ENCODE results near the gene SNAPIN.

The SNAPIN gene, protein sequence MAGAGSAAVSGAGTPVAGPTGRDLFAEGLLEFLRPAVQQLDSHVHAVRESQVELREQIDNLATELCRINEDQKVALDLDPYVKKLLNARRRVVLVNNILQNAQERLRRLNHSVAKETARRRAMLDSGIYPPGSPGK

DNA sequence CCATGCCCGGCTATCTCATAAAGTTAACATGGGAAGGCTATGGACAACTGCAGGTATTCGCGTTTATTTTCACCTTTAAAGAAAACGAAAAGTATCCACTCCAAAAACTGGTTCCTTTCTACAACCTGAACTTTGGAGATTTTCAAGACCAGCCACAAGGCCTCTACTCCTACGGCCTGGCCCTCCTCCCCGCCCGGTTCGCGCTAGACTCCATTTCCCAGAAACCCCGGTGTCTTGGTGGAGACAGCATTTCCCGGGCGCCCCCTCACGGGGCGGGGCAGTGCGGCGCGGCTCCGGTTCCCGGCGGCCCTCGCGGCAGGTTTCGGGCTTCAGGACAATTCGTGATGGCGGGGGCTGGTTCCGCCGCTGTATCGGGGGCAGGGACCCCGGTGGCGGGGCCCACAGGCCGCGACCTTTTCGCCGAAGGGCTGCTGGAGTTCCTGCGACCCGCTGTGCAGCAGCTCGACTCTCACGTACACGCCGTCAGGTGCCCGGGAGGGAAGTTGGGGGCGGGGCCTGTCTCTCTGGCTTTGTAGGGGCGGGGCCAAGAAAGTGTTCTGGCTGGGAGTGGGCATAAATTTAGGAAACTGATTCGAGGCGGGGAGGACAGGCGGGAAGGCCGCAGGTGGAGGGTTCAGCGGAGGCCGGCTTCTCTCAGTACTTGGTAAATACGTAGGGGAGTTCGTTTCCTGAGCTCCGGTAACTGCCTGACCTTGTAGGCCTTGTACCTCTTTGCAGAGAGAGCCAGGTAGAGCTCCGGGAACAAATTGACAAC is at the start of gene SNAPIN:
Gene SNAPIN, plus strand, starts transcription at position 304 of the 775 bp plus-strand sequence. Its CDS starts 41 bp downstream, at position 345.
- peak; percentile 90 for DNase-seq

DNA sequence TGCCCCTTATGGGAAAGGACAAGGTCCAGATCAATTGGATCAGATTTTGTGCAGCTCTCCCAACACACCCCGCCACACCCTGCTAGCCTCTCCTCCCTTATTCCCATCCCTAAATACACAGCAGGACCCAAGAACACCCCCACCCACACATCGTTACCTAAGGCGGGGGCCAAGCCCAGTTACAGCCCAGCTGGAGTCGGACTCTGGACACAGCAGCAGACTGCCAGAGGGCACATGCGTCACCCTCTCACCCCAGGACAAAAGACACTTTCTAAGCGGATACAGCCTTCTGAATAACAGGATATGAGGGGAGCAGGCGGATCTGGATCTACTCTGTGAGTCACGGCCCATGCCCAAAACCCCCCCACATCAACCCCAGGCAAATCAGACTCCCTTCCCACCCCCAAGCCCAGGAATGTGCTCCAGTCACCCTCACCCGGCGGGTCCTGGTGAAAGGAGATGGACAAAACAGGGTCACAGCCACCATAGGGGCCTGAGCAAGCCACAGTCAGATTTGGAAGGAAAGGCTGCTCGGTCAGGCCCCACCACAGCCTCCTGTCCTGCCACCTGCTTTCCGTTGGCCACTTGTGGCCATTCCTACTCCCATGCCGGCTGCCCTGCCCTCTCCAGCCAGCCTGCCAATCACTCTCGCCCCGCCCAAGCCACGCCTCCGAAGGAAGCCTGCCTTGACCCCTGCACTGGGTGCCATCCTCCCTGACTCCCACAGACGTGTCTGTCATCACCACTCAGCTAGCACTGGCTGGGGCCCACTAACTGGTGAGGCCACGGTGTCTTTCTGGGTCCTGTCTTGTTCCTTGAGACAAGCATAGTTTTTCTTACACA is 49.5 kb upstream of the SNAPIN start:
- no peak for DNase-seq

DNA sequence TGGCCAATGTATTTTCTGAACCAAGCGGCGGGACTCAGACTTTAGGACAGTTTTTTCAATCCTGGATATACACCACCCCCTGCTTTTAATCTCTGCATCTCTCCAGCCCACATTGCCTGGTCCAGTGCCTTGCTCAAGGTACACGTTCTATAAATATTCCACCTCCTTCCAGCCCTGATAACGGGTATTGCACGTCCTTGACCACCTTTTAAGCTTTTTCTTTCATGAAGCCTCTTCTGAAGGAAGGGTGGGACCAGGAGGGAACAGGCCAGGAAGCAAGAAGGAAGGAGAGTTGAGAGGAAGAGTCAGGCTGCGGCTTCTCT is 49.0 kb upstream of the SNAPIN start:
- DNase-seq = no peak

DNA sequence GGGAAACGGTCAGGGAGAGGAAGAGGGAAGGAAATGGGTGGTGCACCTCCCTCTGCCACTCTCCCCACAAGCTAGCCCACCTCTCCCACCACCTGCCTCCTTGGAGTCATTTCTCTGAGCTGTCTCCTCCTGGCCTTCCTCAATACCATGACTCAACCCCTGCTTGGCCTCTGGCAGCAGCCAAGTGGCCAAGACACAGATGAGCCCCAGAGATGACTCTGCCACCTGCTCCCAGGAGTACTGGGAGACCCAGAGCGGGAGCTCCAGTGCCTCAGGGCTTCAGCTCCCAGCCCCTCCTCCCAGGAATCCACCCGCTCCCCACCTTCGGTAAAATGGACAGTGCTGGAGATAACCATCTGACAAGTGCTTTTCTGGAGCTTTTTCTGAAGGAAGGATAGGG is 48.2 kb upstream of the SNAPIN start:
- no peak for DNase-seq

DNA sequence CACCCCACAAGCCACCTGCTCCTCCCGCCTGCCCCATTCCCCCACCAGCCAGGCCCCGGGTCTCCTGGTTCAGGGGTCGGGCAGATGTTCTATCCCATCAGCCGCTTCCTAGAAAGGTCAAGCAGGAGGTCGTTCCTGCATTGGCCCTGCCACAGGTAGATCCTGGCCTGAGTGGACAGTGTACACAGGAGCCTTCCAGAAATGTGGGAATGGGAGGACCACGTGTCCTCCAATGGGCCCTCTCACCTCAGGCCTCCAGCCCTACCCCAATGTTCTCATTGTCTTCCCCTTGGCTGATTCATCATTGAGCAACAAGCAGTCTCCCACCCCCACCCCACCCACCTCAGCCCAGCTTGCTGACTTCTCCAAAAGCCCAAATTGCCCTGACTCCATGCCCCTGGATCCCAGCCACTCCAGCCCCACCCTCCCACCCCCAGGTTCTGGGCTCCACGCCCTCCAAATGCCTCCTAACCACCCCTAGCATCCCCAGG is 47.6 kb upstream of the SNAPIN start:
- no peak for DNase-seq

DNA sequence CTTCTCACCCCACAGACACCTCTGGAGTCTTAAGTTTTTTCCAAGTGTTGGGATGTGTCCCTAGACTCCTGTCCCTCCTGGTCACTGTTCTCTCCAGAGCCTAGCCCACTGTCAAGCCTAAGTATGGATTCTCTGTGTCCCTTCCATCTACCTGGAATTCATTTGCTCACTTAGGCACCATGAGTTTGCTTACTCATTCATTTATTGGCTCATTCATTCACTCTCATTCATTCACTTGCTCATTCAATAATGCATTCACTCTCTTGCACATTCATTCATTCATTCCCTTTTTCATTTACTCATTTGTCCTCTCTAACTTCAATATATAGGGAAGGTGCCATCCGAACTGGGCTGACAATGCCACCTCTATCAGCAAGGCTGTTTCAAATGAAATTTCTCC is 47.1 kb upstream of the SNAPIN start:
- no peak for DNase-seq

DNA sequence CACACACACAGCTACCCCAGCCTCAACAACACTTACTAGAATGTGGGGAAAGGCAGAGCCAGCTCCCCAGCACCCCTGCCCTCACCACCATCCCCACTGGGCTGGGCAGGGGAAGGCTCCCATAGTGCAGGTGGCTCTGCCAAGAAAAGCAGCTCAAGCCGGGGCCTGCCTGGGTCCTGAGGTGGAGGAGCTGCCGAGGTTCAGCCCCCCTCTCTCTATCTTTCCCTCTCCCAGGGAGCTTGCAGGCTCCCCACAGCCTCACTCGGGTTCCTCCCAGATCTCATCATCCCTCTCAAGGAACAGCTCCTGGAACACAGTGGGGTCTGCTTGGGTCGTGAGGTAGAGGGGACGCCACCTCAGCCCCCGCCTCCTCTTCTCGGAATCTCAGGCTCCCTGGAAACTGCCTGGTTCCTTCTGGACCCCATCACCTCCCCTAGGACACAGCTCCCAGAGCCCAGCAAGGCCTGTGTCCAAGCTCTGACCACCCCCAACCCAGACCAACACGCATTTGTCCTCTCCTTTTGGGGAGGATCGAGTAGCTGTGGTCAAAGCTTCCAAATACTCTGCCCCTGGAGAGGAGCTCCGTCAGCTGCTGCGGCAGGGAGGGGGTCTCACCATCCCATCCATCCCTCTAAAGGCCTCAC is 46.3 kb upstream of the SNAPIN start:
- DNase-seq = no peak

DNA sequence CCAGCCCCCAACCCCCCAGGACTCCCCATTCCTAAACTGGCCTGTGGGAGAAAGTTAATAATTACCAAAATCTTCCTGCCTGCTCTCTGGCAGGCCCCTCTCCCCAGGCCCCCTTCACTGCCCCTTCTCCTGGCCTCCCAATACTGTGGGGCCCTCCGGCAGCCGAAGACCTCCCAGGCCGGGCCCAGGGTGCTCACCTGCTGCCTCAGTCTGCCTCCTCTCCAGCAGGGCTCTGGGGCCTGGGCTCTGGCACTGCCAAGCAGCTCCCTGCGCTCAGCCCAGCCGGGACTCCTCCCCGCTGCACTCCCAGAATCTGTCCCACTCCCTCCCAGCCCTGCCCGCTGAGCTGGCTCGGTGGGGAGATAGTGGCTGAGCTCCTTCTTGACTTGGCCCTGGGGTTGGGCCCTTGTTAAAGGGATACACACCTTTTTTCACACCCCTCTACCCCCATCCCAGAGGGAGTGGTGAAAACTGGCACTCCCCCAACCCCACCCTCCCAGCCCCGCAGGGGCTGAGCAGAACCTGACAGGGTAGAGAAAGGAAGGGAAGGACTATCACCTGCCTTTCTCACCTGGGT is 45.7 kb upstream of the SNAPIN start, which contains the start of gene S100A16:
Gene S100A16, minus strand, starts transcription at position 383 of the 577 bp plus-strand sequence. CDS start 4,986 bp downstream, outside the sequence.
- DNase-seq = no peak

DNA sequence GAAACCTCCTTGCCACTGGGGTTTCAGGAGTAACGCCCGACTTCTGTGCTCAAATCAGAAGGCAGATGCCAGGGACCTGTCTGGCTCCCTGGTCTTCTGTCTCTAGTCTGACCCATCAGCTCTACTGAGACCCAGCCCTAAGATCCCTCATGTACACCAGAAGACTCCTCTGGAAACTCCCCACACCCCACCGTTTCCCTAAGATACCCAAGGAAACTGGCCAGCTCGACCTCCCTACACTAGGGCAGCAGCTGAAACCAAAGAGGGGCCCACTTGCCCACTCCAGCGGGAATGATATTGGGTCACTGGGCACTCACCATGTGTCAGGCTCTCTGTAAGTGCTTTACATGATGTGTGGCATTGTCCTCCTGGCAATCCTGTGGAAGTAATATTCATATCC is 45.1 kb upstream of the SNAPIN start:
- no peak for DNase-seq

DNA sequence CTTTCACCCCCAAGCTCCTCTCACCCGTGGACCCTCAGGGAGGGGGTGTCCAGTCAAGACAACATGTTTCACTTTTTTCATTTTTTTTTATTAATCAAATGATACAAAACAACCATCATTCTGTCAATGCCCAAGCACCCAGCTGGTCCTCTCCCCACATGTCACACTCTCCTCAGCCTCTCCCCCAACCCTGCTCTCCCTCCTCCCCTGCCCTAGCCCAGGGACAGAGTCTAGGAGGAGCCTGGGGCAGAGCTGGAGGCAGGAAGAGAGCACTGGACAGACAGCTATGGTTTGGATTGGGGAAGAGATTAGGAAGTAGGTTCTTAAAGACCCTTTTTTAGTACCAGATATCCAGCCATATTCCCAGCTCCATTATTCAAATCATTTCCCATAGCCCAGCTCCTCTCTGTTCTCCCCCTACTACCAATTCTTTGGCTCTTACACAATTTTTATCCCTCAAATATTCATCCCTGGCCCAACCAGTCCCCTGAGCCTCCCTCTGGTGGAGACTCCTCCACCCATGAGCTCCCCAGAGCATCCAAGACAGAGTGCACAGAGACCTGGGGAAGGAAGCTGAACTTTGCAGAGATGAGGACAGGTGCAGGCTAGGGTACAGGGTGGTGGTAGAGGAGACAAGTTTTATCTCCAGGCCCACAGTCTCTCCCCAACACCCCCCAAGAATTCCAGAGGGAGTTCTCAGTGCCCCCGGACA is 44.2 kb upstream of the SNAPIN start:
- DNase-seq = no peak

DNA sequence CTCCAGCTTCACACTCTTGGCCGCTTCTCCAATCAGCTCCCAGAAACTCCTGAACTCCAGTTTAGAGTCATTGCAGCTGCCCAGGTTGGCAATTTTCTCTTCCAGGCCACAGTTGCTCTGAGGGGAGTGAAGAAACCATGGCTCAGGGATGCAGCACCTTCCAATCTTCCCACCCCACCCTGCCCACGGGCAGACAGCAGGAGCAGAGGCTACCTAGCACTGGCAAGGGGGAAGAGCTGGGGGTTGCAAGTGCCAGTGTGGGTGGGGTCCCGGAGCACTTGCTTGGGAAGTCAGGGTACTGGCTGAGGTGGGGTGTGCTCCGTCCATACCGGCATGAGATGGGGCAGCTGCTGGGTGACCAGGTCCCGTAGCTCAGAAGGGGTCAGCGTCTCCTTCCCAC is 43.6 kb upstream of the SNAPIN start:
- DNase-seq = no peak

DNA sequence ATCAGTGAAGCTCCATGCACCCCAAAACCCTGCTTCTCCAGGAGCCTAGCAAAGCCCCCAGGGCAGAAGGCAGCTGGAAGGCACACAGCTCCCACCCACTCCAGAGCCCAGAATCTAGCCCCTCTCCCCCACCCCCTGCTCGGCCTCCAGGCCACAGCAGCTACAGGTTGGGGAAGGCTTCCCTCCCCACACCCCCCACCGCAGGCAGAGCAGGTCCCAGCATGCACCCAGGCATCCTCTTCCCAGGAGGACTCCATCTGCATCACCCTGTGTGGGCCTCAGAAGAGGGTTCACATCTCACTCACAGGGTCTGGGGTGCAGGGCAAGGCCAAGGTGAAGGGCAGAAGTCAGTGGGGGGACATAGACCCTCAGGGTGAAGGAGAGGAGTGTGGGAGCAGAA is 43.1 kb upstream of the SNAPIN start:
- no peak for DNase-seq

DNA sequence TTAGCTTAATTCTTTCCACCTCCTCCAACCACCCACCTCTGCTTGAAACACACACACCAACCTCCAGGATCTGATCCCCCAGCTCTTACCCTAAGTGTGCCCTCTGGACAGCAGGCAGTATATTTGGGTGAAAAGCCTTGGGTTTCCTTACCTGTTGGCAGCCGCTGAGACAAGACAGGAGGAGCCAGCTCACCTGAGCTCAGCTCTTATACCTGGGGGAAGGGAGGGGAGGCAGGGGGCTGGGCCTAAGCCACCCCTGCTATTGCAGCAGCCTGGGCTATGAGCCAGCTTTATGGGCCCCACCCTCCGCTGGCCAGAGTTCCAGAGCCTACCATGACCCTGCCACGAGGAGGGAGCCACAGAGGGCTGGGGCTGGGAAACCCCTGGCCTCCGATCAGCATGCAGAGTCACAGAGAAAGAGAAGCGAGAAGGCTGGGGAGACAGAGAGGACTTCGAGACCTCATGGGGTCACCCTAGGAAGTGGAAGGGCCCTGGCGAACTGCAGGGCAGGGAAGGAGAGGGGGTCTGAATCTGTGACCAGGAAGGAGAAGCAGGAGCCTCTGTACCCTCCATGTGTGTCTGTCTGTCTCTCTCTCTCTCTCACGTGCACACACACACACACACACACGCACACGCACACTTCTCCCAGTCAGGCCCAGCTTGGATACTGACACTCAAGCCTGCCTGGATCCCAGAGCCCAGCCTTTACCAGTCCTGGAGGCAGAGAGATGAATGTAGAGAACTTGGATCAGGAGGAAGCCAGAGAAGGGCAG is 42.2 kb upstream of the SNAPIN start, which contains the start of gene S100A14:
Gene S100A14, minus strand, starts transcription at position 182 of the 773 bp plus-strand sequence. CDS start 467 bp downstream, outside the sequence.
- DNase-seq = no peak

DNA sequence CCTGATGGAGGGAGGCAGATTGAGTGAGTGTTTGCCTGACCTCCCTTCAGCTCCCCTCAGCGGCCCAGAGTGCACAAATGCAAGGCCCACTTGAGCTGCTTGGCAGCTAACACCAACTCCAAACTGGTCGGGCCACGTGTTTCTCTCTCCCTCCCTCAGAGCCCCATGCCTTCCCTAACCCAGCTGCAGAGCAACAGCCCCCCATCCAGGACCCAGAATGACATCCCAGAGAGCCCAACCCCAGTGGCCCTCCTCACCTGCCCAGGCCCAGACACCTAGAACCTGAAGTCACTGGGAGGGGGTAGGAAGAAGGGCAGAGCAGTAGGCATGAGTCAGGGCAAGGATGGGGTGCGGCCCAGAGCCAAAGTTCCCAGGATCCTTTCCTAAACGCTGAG is 41.6 kb upstream of the SNAPIN start:
- no peak for DNase-seq

DNA sequence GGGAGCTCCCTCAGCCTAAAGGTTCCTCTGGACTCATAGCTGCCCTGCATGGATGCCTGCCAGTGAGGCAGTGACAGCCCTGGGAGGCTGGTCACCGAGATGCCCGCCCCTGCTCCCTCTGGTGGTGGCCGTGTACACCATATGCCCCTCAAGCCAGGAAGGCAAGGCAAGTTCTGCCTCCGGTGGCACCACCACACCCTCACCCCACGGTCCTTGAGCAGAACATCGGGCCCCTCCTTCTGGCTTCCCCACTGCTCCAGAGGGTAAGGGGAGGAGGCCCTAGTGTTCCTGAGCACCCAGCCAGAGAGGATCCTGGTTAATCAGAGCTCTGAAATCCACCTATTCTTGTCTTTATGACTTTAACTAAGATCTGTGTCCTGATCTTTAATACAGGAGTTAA is 40.8 kb upstream of the SNAPIN start:
- DNase-seq = no peak

DNA sequence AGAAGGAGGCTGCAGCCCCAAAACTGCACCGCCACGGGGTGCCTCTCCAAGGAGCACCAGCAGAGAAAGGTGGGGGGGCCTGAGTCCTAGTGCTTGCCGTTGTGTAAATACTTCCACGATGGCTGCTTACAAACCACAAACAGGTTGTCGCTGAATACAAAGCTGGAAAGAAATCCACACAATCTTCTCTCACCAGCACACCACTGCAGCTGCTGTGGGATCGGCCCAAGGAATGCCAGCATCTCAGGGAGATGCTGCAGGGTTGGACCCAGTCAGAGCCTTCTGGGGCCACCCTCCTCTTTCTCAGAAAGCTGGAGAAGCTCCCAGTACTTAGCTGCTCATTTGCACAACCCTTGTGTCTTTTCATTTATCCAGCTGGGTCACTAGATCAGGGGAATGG is 39.3 kb upstream of the SNAPIN start:
- no peak for DNase-seq

DNA sequence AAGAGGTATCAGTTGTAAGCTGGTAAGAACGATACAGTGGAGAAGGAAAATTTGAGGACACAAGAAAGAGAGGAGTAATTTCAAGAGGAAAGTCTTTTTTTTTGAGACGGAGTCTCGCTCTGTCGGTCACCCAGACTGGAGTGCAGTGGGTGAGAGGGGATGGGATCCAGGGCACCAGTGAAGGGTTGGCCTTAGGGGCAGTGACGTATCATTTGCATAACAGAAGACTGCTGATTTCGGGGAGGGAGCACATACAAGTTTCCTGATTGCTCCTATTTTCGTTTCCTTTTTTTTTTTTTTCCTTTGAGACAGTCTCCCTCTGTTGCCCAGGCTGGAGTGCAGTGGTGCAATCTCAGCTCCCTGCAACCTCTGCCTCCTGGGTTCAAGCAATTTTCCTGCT is 35.4 kb upstream of the SNAPIN start:
- DNase-seq = no peak

DNA sequence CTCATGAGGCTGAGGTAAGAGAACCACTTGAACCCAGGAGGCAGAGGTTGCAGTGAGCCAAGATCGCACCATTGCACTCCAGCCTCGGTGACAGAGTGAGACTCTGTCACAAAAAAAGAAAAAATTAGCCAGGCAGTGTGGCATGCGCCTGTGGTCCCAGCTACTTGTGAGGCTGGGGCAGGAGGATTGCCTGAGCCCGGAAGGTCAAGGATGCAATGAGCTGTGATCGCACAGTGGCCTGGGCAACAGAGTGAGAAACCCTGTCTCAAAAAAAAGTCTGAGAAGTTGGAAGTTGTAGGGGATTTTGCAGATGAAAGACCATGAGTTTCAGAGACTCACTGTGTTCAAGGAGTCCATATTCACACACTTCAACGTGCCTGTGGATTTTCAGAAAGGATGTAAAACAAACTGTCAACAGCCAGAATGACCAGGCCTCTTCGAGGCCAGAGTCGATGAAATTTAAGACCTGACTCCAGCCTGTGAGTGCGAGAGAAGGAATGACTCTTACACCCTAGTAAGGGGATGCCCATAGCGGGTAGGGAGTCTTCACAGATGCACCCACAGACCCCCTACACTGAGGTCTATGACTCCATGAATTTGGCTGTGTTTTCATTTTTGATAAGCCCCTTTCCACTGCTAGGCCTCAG is 33.4 kb upstream of the SNAPIN start:
- no peak for DNase-seq

DNA sequence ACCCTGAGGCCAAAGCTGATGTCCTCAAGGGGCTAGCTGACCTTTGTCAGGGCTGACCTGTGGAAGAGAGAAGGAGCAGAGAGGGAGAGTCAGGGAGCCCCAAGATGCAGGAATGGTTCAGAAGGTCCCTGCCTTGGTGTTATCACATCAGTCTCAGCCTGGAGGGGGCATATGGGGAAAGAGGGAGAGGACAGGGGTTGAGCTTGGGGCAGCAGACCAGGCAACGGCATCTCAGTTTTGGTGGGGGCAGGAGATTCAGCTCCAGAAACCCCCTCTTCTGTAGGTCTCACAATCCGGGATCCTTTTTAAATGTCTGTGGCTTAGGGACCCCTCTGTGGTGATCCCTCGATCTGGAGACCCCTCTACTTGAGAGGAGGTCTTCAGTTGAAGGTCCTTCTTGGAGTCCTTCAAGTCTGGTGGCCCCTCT is 32.0 kb upstream of the SNAPIN start:
- no peak for DNase-seq

DNA sequence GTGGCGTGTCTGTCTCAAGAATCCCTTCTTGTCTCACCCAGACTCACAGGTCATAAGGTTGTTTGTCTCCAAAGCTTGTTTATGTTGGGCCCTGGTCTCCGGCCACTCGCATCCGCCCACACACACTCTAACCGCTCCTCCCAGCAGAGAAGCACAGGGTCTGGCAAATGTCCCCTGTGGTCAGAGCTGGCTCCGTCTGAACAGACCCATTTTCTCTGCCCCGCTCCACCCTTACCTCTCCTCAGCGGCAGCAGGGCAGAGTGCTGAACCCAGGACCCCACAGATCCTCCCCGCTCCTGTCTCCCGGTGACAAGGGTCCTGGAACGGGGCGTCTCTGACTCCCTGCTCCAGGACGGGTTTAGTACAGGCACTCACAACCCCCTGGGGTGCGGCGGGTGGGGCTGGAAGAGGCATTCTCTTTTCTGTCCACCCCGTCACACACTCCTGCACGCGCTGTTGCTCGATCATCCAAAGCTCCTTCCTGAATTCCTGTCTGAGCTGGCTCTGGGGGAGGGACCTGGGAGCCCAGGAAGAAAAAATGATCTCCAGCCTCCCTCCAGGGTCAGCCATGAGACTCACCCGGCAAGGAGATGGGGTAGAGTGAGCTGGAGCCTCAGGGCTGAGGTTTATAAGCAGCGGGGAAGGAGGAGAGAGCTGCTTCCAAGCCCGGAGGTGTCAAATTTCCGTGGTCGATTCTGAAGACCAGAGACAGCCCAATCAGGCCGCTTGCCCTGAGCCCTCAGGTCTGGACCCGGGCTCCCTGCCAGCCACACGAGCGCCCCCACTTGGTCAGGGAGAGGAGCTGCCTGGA is 31.4 kb upstream of the SNAPIN start, which contains the start of gene S100A13:
Gene S100A13, minus strand, starts transcription at position 602 of the 811 bp plus-strand sequence. CDS start 1,033 bp downstream, outside the sequence.
- DNase-seq = peak; percentile 86

Measured in NCI-H1092 treated with DMSO at 0.1 percent for 48 hours (cell line).